Measurements from ENCODE around the gene SETBP1. TPM values are rescaled to one million over a fixed set of nuclear protein-coding genes. Genes with fewer than 3 reads are reported as not detected.

The SETBP1 gene
- total and polyA plus RNA-seq, 2 of the 4 experiments (the other 2 are of a cell fraction): 0.19 to 0.36 TPM

DNA sequence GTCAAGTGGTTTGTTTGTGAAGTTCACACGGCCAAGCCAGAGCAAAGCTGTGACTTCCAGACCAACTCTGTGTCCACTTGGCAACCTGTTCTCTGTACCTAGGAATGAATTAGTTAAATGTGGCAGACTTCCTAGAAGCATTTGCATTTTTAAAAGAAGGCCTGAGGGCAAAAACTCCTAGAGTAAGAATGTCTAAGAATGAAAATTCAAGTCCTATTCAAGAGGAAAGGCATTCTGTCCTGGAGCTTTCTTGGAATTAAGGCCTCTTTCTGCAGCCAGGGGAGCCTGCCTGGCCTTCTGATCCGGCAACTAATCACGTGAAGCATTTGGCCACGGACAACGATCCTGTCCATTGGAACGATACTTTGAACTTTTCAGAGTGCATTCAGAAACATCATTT lies 155.0 kb downstream of the SETBP1 start:
- H4K5ac ChIP-seq (ENCODE audit: low read depth, low read length): no peak overlapping the region
- no peaks in the 10 kb centered on the region for H4K20me1 ChIP-seq (ENCODE audit: insufficient read depth, low read length)
- in situ Hi-C loops (cut with MboI; ENCODE audit: low sequenced_read_pairs) (no loop called here), intact Hi-C loops (cut with micrococcal nuclease) (no loop called here), dilution Hi-C loops (cut with HindIII; ENCODE audit: low sequenced_read_pairs, unreplicated experiment) (no loop called here)
- ChIA-PET POLR2A (ENCODE audit: unreplicated experiment) (no interaction called here), CTCF (interaction anchor here (1.0 kb wide), 1 partner anchor 21 kb away, joined by 5 read pairs; no protein-coding TSS in a partner anchor)
- H3K27me3 ChIP-seq (ENCODE audit: control insufficient read depth, insufficient read depth, low read length): no peaks in the 10 kb centered on the region
- no peak overlapping the region for H4K91ac ChIP-seq (ENCODE audit: insufficient read depth, low read depth, low read length)
- no peak overlapping the region for H3K9ac ChIP-seq (ENCODE audit: low read depth, low read length)
- BruUV-seq (replicated peaks): no TSS peak
- no peak overlapping the region for H2BK5ac ChIP-seq (ENCODE audit: low read depth, low read length, poor library complexity, severe bottlenecking)
- H2BK15ac ChIP-seq (ENCODE audit: low read depth, low read length): no peak overlapping the region
- H2AK9ac ChIP-seq (replicated peaks; ENCODE audit: low read depth, low read length, poor library complexity): no peak overlapping the region
- no peaks in the 10 kb centered on the region for H3K9me3 ChIP-seq (ENCODE audit: control insufficient read depth, insufficient read depth, low read length)
- H3K4me2 ChIP-seq (ENCODE audit: low read depth, low read length): no peak overlapping the region
- H2AFZ ChIP-seq (replicated peaks; ENCODE audit: low read length, poor library complexity): no peak overlapping the region
- H3K79me1 ChIP-seq (ENCODE audit: low read depth in 1 of 2, low read length in 2 of 2): no peaks in the 10 kb centered on the region
- H3K9me1 ChIP-seq (ENCODE audit: insufficient read depth, low read length): peaks cover 6% of the 10 kb centered on the region; the same call in 1 of the 2 replicates
- H3K23ac ChIP-seq (ENCODE audit: low read depth, low read length): no peak overlapping the region
- H2BK20ac ChIP-seq (ENCODE audit: low read depth, low read length): no peak overlapping the region
- H3K4me1 ChIP-seq (ENCODE audit: control insufficient read depth, insufficient read depth, low read length): peaks cover 6% of the 10 kb centered on the region; the same call in 1 of the 2 replicates
- WGBS, 2 experiments (ENCODE audit: extremely low coverage in 2 of 2, insufficient read length in 1 of 2): 80% methylated on average over 2 of the region's 6 CpGs; no CpG with 5 or more reads in 1 of the 2 experiments
- ATAC-seq (ENCODE audit: low read depth) (no peak), DNase-seq (no peak)
- no peak overlapping the region for H3K4ac ChIP-seq (ENCODE audit: low read depth, low read length)
- no peak overlapping the region for H2BK120ac ChIP-seq (ENCODE audit: low read depth, low read length)
- no peak overlapping the region for H3K4me3 ChIP-seq (ENCODE audit: insufficient read depth, low read depth, low read length)
- H3K14ac ChIP-seq (replicated peaks; ENCODE audit: low read depth, low read length): no peak overlapping the region
- no peaks in the 10 kb centered on the region for H3K36me3 ChIP-seq (ENCODE audit: control insufficient read depth, insufficient read depth, low read length)
- H3K56ac ChIP-seq (ENCODE audit: extremely low read depth, insufficient read depth, low read length): no peak overlapping the region
- H4K8ac ChIP-seq (ENCODE audit: low read depth in 2 of 2, low read length in 2 of 2): no peak overlapping the region
- H2AK5ac ChIP-seq (ENCODE audit: low read depth, low read length): no peak overlapping the region
- no peak overlapping the region for H3K27ac ChIP-seq (ENCODE audit: insufficient read depth, low read length)
- no peak overlapping the region for H3K18ac ChIP-seq (ENCODE audit: low read depth, low read length)
- TF ChIP-seq CEBPB (IDR thresholded peaks at IDR 0.05; ENCODE audit: low read depth, low read length): no peak
- TF ChIP-seq CTCF (conservative IDR thresholded peaks at IDR 0.05; ENCODE audit: low read depth, low read length): no peak
- TF ChIP-seq FOS (IDR thresholded peaks at IDR 0.05; ENCODE audit: low read depth, low read length): no peak
- TF ChIP-seq NFE2L2 (IDR thresholded peaks at IDR 0.05; ENCODE audit: low read depth, low read length): no peak
- no peak for TF ChIP-seq RAD21 (IDR thresholded peaks at IDR 0.05; ENCODE audit: low read length)
- TF ChIP-seq MAFK (IDR thresholded peaks at IDR 0.05; ENCODE audit: low read depth, low read length): no peak
- TF ChIP-seq POLR2A (IDR thresholded peaks at IDR 0.05; ENCODE audit: low read depth, low read length): no peak
- TF ChIP-seq CHD1 (IDR thresholded peaks at IDR 0.05; ENCODE audit: low read depth, low read length): no peak
- no peak for TF ChIP-seq BHLHE40 (IDR thresholded peaks at IDR 0.05; ENCODE audit: low read depth, low read length)
- TF ChIP-seq, protein P1, sequence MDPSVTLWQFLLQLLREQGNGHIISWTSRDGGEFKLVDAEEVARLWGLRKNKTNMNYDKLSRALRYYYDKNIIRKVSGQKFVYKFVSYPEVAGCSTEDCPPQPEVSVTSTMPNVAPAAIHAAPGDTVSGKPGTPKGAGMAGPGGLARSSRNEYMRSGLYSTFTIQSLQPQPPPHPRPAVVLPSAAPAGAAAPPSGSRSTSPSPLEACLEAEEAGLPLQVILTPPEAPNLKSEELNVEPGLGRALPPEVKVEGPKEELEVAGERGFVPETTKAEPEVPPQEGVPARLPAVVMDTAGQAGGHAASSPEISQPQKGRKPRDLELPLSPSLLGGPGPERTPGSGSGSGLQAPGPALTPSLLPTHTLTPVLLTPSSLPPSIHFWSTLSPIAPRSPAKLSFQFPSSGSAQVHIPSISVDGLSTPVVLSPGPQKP (IDR thresholded peaks at IDR 0.05; ENCODE audit: borderline replicate concordance, low read depth, low read length): no peak
- TF ChIP-seq MXI1 (IDR thresholded peaks at IDR 0.05; ENCODE audit: borderline replicate concordance, low read depth, low read length): no peak
- no peak for TF ChIP-seq SMC3 (IDR thresholded peaks at IDR 0.05; ENCODE audit: low read depth, low read length)
- TF ChIP-seq RFX5 (IDR thresholded peaks at IDR 0.05; ENCODE audit: low read depth, low read length): no peak
- no peak for TF ChIP-seq USF2 (IDR thresholded peaks at IDR 0.05; ENCODE audit: low read depth, low read length)
- no peak for TF ChIP-seq MAZ (IDR thresholded peaks at IDR 0.05; ENCODE audit: borderline replicate concordance, low read depth, low read length)
- TF ChIP-seq RCOR1 (IDR thresholded peaks at IDR 0.05; ENCODE audit: insufficient replicate concordance, low read length): no peak

All from IMR-90 (cell line).